ENCODE measurements around the gene VASH2.
"Not testable (repeated sequence)": the region's sequence is repeated elsewhere in the genome, so short reads cannot be mapped to it uniquely, and the experiment has no call there.

GRCh38 chr1:212993960-212994359 is 43.6 kb downstream of the VASH2 start:
- TF ChIP-seq POLR2AphosphoS5 (IDR thresholded peaks at IDR 0.05); RAD21 (conservative IDR thresholded peaks at IDR 0.05); SMC3 (conservative IDR thresholded peaks at IDR 0.05; ENCODE audit: poor library complexity); MXI1 (conservative IDR thresholded peaks at IDR 0.05; ENCODE audit: poor library complexity, severe bottlenecking); EP300 (conservative IDR thresholded peaks at IDR 0.05; ENCODE audit: poor library complexity, severe bottlenecking); EZH2 (IDR thresholded peaks at IDR 0.05; ENCODE audit: borderline replicate concordance, insufficient read depth, low read length, poor library complexity, severe bottlenecking); TAF1 (IDR thresholded peaks at IDR 0.05; ENCODE audit: low read depth): not testable (repeated sequence)
- TF ChIP-seq, protein P1, sequence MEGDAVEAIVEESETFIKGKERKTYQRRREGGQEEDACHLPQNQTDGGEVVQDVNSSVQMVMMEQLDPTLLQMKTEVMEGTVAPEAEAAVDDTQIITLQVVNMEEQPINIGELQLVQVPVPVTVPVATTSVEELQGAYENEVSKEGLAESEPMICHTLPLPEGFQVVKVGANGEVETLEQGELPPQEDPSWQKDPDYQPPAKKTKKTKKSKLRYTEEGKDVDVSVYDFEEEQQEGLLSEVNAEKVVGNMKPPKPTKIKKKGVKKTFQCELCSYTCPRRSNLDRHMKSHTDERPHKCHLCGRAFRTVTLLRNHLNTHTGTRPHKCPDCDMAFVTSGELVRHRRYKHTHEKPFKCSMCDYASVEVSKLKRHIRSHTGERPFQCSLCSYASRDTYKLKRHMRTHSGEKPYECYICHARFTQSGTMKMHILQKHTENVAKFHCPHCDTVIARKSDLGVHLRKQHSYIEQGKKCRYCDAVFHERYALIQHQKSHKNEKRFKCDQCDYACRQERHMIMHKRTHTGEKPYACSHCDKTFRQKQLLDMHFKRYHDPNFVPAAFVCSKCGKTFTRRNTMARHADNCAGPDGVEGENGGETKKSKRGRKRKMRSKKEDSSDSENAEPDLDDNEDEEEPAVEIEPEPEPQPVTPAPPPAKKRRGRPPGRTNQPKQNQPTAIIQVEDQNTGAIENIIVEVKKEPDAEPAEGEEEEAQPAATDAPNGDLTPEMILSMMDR (IDR thresholded peaks at IDR 0.05; ENCODE audit: poor library complexity, severe bottlenecking): not testable (repeated sequence)
